GM12891 (cell line): Measurements from ENCODE around the gene ST6GALNAC3.

Experiments used
- DNase-seq: peaks from one replicate; pipeline ENCODE4 v3.0.0; 2011; ENCODE audit warnings: low spot score; ENCODE audit not compliant: insufficient read length
- FAIRE-seq: peaks from 2 replicates; lab custom pipeline; 2011; peaks lifted over from hg19 to GRCh38; lab: Jason Lieb, UNC
- PAX5 ChIP-seq: IDR thresholded peaks from 2 replicates; pipeline ENCODE4 v1.6.1; 2011; ENCODE audit warnings: low read length, moderate library complexity, mild to moderate bottlenecking; ENCODE audit not compliant: insufficient read depth, severe bottlenecking
- POLR2A ChIP-seq: IDR thresholded peaks from 2 replicates; pipeline ENCODE4 v1.6.1; 2011; ENCODE audit warnings: low read depth, low read length, control low read depth
- POLR2AphosphoS5 ChIP-seq: IDR thresholded peaks from 2 replicates; pipeline ENCODE4 v1.6.1; 2011; ENCODE audit warnings: low read depth, low read length, control low read depth
- POU2F2 ChIP-seq: IDR thresholded peaks from 2 replicates; pipeline ENCODE4 v1.6.1; 2011; ENCODE audit warnings: low read depth, mild to moderate bottlenecking, control low read depth, low read length, moderate library complexity
- SPI1 ChIP-seq: IDR thresholded peaks from 2 replicates; pipeline ENCODE4 v1.6.1; 2011; ENCODE audit warnings: low read depth, low read length, control low read depth
- TAF1 ChIP-seq: IDR thresholded peaks from 2 replicates; pipeline ENCODE4 v1.6.1; 2011; ENCODE audit warnings: low read depth, low read length, control low read depth

ST6GALNAC3 gene

DNA sequence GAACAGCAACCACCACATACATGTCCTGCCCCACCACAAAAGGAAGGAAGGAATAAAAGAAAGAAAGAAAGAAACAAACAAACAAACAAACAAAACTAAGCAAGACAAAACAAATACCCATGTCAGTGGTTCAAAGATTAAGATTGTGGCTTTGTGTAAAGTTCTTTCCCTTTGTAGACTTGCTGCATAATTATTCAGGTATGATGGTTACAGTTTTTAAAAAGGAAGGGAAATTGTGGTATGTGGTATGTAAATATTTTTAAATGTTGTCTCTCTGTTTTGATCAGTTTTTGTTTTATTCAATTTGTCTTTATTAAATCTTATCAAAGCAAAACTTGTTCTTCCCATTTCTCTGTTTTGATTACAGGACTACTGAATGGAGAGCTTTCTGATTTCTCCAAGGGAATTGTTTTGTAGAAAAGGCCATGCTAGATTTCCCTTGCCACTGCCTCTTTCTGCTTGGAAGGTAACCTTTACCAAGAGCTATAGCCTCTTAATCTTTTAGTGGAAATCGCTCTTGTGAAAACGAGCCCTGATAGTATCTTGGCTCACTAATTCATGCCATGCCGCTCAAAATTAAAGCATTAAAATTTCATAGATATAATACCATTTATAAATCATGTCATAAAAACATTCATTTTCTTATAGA is 502.5 kb downstream of the ST6GALNAC3 start:
- DNase-seq (no peak), FAIRE-seq (no peak)
- TF ChIP-seq PAX5 (no peak), POLR2AphosphoS5 (no peak), POLR2A (no peak), TAF1 (no peak), POU2F2 (no peak)

GRCh38 chr1:76577525-76578185 is 503.1 kb downstream of the ST6GALNAC3 start:
- no peak for FAIRE-seq
- no peak for TF ChIP-seq SPI1
- no peak for TF ChIP-seq POU2F2
- TF ChIP-seq PAX5: no peak
- TF ChIP-seq POLR2A: no peak
- no peak for TF ChIP-seq TAF1
- TF ChIP-seq POLR2AphosphoS5: no peak
- no peak for DNase-seq

GRCh38 chr1:76580206-76580605 is 505.7 kb downstream of the ST6GALNAC3 start:
- TF ChIP-seq SPI1 (no peak), POU2F2 (no peak), TAF1 (no peak), POLR2A (no peak), POLR2AphosphoS5 (no peak), PAX5 (no peak)
- FAIRE-seq: no peak
- no peak for DNase-seq

DNA sequence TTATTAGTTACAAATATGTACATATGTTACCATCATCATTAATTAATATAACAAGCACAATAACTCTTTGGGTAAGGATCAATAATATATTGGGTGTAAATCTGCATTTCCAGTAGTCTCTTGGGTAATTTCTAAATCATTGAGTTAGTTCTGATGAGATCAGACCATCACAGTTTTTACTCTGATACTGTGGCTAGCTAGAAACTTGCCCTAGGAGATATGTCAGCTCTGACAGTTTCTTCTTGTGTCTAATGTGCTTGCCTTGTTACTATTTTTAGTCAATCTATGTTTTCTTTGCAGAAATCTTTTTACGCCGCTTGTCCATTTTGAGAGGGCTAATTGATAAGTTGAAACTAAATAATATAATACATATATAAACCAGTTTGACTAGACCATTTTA is 507.2 kb downstream of the ST6GALNAC3 start:
- TF ChIP-seq PAX5 (no peak), POLR2AphosphoS5 (no peak), TAF1 (no peak), POLR2A (no peak), POU2F2 (no peak), SPI1 (no peak)
- no peak for DNase-seq
- no peak for FAIRE-seq

GRCh38 chr1:76583235-76583868 is 508.8 kb downstream of the ST6GALNAC3 start:
- FAIRE-seq (no peak), DNase-seq (no peak)
- TF ChIP-seq TAF1 (no peak), POLR2AphosphoS5 (no peak), SPI1 (no peak), POLR2A (no peak), PAX5 (no peak), POU2F2 (no peak)

DNA sequence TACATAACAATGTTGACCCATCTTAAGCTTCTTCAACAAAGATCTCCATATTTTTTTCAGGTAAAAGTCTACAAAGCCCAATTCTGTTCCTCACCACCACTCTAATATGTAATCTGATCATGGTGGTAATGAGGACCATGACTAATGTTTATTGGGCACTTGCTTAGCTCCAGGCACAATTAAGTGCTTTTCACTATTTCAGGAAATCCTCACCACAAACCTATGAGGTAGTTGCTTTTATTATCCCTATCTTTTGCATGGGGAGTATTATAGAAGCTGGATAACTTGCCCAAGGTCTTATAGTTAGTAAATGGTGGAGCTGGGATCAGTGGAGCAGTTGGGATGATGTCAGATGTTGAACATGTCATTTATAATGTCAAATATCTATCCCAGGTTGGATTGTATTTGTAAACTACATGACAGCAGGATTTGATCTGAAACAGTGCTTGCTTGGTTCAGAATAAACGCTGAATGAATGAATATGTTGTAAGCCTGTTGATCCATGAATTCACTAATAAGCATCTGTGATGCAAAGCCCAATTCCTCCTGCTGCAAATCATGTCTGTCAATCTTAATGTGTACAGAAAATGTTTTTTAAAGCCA is 509.4 kb downstream of the ST6GALNAC3 start:
- no peak for DNase-seq
- TF ChIP-seq POU2F2 (no peak), POLR2AphosphoS5 (no peak), PAX5 (no peak), SPI1 (no peak), TAF1 (no peak), POLR2A (no peak)
- no peak for FAIRE-seq

- TF ChIP-seq SPI1 (no peak), POU2F2 (no peak), POLR2AphosphoS5 (no peak), POLR2A (no peak), PAX5 (no peak), TAF1 (no peak)
- no peak for FAIRE-seq
- no peak for DNase-seq
These were observed 511.6 kb downstream of the ST6GALNAC3 start for GRCh38 chr1:76585980-76586674.

- FAIRE-seq: no peak
- no peak for TF ChIP-seq SPI1
- TF ChIP-seq POLR2AphosphoS5: no peak
- no peak for TF ChIP-seq TAF1
- TF ChIP-seq POU2F2: no peak
- TF ChIP-seq PAX5: no peak
- TF ChIP-seq POLR2A: no peak
- no peak for DNase-seq
These were observed 512.7 kb downstream of the ST6GALNAC3 start for GRCh38 chr1:76587212-76587611.
